IPS DF 6.9 (cell line): ENCODE results near the gene RBBP4.
A peak's percentile ranks its signal among the peaks of the same experiment; 100 is the strongest.
"Not testable (repeated sequence)": the region's sequence is repeated elsewhere in the genome, so short reads cannot be mapped to it uniquely, and the experiment has no call there.

Source experiments
- DNase-seq: peaks from one replicate; pipeline ENCODE4 v3.0.0-alpha.2; 2013; ENCODE audit warnings: low read depth, low spot score
- H3K27ac ChIP-seq: one replicate; pipeline ENCODE4 v1.5.1; 2013; ENCODE audit warnings: low read length, control low read depth
- H3K27me3 ChIP-seq: 2 replicates; pipeline ENCODE4 v1.6.1; 2013; ENCODE audit warnings: mild to moderate bottlenecking, low read length; ENCODE audit not compliant: control insufficient read depth, insufficient read depth
- H3K36me3 ChIP-seq: 2 replicates; pipeline ENCODE4 v1.6.1; 2013; ENCODE audit warnings: low read length; ENCODE audit not compliant: control insufficient read depth, insufficient read depth
- H3K4me1 ChIP-seq: 2 replicates; pipeline ENCODE4 v1.6.1; 2013; ENCODE audit warnings: low read length; ENCODE audit not compliant: control insufficient read depth, insufficient read depth
- H3K4me3 ChIP-seq: 2 replicates; pipeline ENCODE4 v1.5.1; 2013; ENCODE audit warnings: mild to moderate bottlenecking, low read length
- H3K9me3 ChIP-seq: 2 replicates; pipeline ENCODE4 v1.6.1; 2013; ENCODE audit warnings: low read length, inconsistent platforms; ENCODE audit not compliant: control insufficient read depth, insufficient read depth
- WGBS: extraction: QIAGEN DNeasy Blood & Tissue Kit; methylation state at CpG from one replicate; pipeline ENCODE4 v1.1.7; 2013; ENCODE audit warnings: mixed read lengths, missing lambda C conversion rate; ENCODE audit not compliant: insufficient read length, insufficient coverage; 5-methylcytosine and 5-hydroxymethylcytosine counted together

The RBBP4 gene

GRCh38 chr1:32705516-32705915 lies 54.5 kb downstream of the RBBP4 start:
- no peak for DNase-seq
- peaks cover 10% of the 10 kb centered on the region for H3K27me3 ChIP-seq
- peaks cover 4% of the 10 kb centered on the region for H3K4me1 ChIP-seq
- H3K27ac ChIP-seq: no peak overlapping the region
- H3K9me3 ChIP-seq: no peaks in the 10 kb centered on the region
- no peaks in the 10 kb centered on the region for H3K36me3 ChIP-seq
- no peak overlapping the region for H3K4me3 ChIP-seq
- no CpG with 5 or more reads among the region's 7 CpGs for WGBS

- H3K36me3 ChIP-seq: no peaks in the 10 kb centered on the region
- no peak for DNase-seq
- peaks cover 4% of the 10 kb centered on the region for H3K4me1 ChIP-seq
- H3K9me3 ChIP-seq: no peaks in the 10 kb centered on the region
- WGBS: no CpG with 5 or more reads among the region's 1 CpG
- no peak overlapping the region for H3K4me3 ChIP-seq
- H3K27me3 ChIP-seq: peaks cover 10% of the 10 kb centered on the region
- H3K27ac ChIP-seq: no peak overlapping the region
These were observed 55.5 kb downstream of the RBBP4 start for GRCh38 chr1:32706491-32706890.

DNA sequence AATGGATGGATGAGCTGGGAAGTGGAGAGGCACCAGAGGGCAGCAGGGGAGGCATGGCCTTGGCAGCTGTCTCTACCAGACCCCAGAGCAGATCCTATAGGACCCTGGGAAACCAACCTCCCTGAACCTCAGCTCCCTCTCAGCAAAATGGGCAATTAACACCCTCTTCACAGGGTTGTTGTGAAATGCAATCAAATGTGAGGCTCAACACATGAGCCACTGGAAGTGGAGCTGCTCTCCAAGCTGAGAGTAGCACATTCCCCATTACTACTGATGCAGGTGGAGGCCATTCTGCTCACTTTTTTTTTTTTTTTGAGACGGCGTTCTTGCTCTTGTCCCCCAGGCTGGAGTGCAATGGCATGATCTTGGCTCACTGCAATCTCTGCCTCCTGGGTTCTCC lies 58.1 kb downstream of the RBBP4 start:
- H3K9me3 ChIP-seq: no peaks in the 10 kb centered on the region
- no peak overlapping the region for H3K27ac ChIP-seq
- H3K4me1 ChIP-seq: no peaks in the 10 kb centered on the region
- H3K36me3 ChIP-seq: no peaks in the 10 kb centered on the region
- no CpG with 5 or more reads among the region's 2 CpGs for WGBS
- no peak overlapping the region for H3K4me3 ChIP-seq
- peaks cover under 1% of the 10 kb centered on the region; the same call in 1 of the 2 replicates for H3K27me3 ChIP-seq
- no peak for DNase-seq

- DNase-seq: no peak
- no peaks in the 10 kb centered on the region for H3K9me3 ChIP-seq
- WGBS: no CpG with 5 or more reads among the region's 5 CpGs
These were observed 58.5 kb downstream of the RBBP4 start for GRCh38 chr1:32709476-32709875.

GRCh38 chr1:32711221-32711620 lies 60.2 kb downstream of the RBBP4 start:
- not testable (repeated sequence) for H3K27ac ChIP-seq, H3K4me1 ChIP-seq, DNase-seq, H3K27me3 ChIP-seq, H3K36me3 ChIP-seq, H3K4me3 ChIP-seq, H3K9me3 ChIP-seq
- no CpG with 5 or more reads among the region's 4 CpGs for WGBS

More at GRCh38 chr1:32709476-32709875, 58.5 kb downstream of the RBBP4 start:
- Histone ChIP-seq H3K27me3 (no peaks in the 10 kb centered on the region), H3K27ac (no peak overlapping the region), H3K4me1 (no peaks in the 10 kb centered on the region), H3K36me3 (no peaks in the 10 kb centered on the region), H3K4me3 (no peak overlapping the region)

DNA sequence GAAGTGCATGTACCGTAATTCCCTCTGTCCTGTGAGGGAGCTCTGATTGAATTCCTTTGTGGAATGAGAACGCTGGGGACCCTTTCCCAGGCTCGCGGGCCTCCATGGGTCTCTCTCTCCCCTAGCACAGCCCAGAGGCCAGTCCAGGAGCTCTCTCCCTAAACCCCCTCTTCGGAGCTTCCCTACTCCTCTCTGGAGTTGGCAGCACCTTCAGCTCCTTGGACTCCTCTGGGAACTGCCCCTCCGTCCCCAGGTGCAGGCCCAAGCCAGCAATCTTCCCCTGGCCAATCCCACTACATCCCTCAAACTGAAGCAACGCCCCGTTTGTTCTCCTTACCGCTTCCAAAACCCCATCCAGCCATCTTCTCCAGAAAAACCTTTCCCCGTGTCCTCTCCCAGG lies 62.1 kb downstream of the RBBP4 start:
- Histone ChIP-seq H3K4me1 (peaks cover 3% of the 10 kb centered on the region; the same call in 1 of the 2 replicates), H3K27me3 (no peaks in the 10 kb centered on the region), H3K27ac (no peak overlapping the region), H3K4me3 (no peak overlapping the region), H3K36me3 (no peaks in the 10 kb centered on the region), H3K9me3 (no peaks in the 10 kb centered on the region)
- no CpG with 5 or more reads among the region's 10 CpGs for WGBS
- no peak for DNase-seq

DNA sequence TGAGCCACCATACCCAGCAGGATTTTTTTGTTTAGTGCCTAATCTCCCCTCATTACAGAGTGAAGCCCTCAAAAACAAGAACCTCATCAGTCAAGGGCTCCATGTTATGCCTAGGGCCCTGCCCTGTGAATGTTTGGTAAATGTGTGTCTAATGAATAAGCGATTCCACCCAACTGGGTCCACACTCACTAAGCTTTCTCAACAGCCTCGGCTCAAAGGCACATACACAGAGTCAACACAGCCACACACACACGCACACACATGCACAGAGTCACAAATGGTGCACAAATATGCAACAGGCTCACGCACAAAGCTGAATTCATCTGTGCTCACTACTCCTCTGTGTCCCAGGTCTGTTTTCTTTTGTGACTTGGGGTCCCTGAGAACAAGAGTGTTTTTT lies 63.3 kb downstream of the RBBP4 start:
- Histone ChIP-seq H3K27ac (no peak overlapping the region), H3K9me3 (no peaks in the 10 kb centered on the region), H3K27me3 (no peaks in the 10 kb centered on the region), H3K4me1 (peaks cover 3% of the 10 kb centered on the region; the same call in 1 of the 2 replicates), H3K4me3 (no peak overlapping the region), H3K36me3 (no peaks in the 10 kb centered on the region)
- no peak for DNase-seq
- WGBS: no CpG with 5 or more reads among the region's 4 CpGs

DNA sequence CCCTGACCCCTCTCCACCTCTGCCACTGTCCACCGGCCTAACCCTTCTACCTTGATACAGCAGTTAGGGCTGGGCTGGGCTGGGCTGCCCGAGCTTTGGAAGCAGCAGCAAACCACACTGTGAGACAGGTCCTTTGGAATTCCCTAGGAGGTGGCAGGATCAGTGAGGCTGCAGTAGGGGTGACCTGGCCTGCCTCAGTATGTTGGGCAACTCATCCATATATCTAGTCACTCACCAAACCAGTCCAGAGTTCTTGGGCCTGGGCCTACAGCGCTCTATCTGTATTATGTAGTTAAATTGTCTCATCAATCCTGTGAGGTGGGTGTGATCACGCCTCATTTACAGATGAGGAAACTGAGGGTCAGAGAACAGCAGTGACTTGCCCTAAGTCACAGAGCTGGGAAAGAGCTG lies 64.9 kb downstream of the RBBP4 start:
- no peaks in the 10 kb centered on the region for H3K36me3 ChIP-seq
- H3K27me3 ChIP-seq: no peaks in the 10 kb centered on the region
- WGBS: no CpG with 5 or more reads among the region's 4 CpGs
- DNase-seq: no peak
- H3K27ac ChIP-seq: no peak overlapping the region
- no peaks in the 10 kb centered on the region for H3K9me3 ChIP-seq
- peaks cover 3% of the 10 kb centered on the region; the same call in 1 of the 2 replicates for H3K4me1 ChIP-seq
- H3K4me3 ChIP-seq: no peak overlapping the region

DNA sequence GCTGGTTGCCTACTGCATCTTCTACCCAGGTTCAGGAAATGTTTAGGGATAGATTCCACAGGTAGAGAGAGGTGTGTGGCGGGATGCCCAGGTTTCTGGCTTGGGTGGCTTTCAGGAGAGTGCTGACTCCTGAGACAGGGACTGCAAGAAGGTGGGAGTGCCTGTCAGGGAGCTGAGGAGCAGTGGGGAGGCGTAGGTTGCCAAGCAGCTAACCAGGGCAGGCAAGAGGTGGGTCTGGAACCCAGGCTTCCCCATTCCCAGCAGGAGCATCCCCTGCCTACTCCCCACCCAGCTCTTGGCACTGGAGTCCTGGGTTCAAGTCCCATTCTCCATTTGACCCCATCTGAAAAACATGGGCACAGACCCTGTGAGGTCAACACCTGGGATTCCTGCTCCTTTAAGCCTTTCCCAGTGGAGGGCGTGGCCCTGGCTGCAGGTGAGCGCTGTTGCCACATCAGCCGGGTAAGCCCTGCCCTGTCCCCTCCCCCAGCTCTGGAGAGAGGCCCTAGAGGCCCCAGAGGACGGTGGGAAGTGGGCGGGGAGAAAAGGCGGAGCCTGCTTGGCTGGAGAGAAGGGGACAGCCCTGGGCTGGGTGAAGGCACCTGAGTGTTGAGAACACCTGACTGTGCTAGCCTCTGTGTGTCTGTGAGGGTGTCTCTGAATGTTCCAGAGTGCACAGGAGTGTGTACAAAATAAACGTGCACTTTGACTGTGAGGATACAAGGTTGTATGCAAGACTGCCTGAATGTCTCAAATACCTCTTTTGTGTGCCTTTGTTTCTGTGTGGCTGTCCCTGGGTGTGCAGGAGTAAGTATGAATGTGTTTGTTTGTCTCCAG lies 65.5 kb downstream of the RBBP4 start:
- WGBS: no CpG with 5 or more reads among the region's 9 CpGs
- DNase-seq: peak; percentile 98
- Histone ChIP-seq H3K27me3 (no peaks in the 10 kb centered on the region), H3K9me3 (no peaks in the 10 kb centered on the region), H3K4me3 (no peak overlapping the region), H3K27ac (no peak overlapping the region), H3K36me3 (no peaks in the 10 kb centered on the region), H3K4me1 (peaks cover 3% of the 10 kb centered on the region; the same call in 1 of the 2 replicates)

- H3K36me3 ChIP-seq: no peaks in the 10 kb centered on the region
- H3K27ac ChIP-seq: no peak overlapping the region
- no peak overlapping the region for H3K4me3 ChIP-seq
- WGBS: no CpG with 5 or more reads among the region's 4 CpGs
- H3K4me1 ChIP-seq: peaks cover 3% of the 10 kb centered on the region; the same call in 1 of the 2 replicates
- DNase-seq: no peak
- H3K27me3 ChIP-seq: no peaks in the 10 kb centered on the region
- no peaks in the 10 kb centered on the region for H3K9me3 ChIP-seq
These were observed 66.5 kb downstream of the RBBP4 start for GRCh38 chr1:32717503-32717902.

DNA sequence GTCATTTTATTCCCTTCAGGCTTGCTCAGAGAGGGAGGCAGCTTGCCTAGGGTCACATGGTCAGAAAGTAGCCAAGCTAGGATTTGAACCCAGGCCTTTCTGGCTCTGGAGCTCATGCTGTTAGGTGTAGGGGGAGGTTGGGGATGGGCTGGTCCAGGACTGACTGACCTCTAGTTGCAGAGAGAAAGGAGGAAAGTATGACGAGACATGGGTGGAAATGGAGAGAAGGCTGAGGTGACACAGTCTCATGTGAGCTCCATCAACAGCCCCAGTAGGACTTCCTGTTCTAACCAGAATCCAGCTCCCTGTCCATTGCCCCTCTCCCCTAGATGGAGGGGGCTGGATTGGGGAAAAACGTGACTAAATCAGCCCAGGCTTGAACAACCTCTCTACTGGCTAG lies 67.0 kb downstream of the RBBP4 start:
- no peak overlapping the region for H3K4me3 ChIP-seq
- H3K27ac ChIP-seq: no peak overlapping the region
- no CpG with 5 or more reads among the region's 2 CpGs for whole genome bisulfite sequencing

More for the DNA sequence above, 67.0 kb downstream of the RBBP4 start:
- H3K4me1 ChIP-seq: peaks cover 3% of the 10 kb centered on the region; the same call in 1 of the 2 replicates
- H3K27me3 ChIP-seq: no peaks in the 10 kb centered on the region
- H3K9me3 ChIP-seq: no peaks in the 10 kb centered on the region
- no peaks in the 10 kb centered on the region for H3K36me3 ChIP-seq
- no peak for DNase-seq
